CD4-positive, alpha-beta T cell treated with Interleukin-2 at 100 ng/mL for 4 hours (primary cell): ENCODE data around the gene NRP1.
"Not testable (repeated sequence)": the region's sequence is repeated elsewhere in the genome, so short reads cannot be mapped to it uniquely, and the experiment has no call there.

ENCODE experiments used
- DNase-seq: peaks from one replicate; pipeline ENCODE4 v3.0.0-alpha.2; 2020; ENCODE audit warnings: low spot score

NRP1 gene

DNA sequence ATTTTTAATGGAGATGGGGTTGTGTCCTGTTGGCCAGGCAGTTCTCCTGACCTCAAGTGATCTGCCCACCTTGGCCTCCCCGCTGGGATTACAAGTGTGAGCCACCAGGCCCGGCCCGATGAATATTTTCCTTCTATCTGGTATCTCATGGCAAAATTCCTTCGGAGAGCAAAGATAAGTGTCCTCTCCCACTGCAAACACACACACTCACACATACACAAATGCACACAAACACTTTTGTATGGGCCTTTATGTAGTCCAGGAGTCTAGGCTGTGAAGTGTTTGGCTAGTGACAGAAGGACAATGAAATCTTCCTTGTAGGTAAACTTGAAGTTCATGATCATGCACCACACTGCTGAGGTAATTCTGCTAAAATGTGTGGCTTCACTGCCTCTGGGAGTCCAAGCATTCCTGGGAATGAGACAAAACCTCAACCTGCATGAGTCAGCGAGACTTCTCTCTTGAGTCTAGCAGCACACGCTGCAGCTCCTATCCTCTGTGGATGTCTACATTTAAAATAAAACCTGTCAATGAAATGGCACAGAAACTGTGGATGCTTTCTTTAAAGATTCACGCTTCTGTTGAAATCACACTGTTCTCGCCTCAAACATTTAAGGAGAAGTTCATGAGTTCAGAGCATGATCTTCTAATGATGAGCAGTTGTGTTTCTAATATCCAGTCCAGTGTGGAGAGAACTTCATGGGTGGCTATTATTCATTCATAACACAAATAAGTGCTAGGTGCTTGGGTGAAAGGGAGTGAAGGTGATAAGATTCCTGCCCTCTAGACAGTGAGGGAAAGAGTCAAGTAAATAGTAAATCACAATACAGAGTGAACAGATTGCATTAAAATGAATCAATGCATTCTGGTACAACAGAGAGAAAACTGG, 96.5 kb downstream of the NRP1 start:
- no peak for DNase-seq

DNA sequence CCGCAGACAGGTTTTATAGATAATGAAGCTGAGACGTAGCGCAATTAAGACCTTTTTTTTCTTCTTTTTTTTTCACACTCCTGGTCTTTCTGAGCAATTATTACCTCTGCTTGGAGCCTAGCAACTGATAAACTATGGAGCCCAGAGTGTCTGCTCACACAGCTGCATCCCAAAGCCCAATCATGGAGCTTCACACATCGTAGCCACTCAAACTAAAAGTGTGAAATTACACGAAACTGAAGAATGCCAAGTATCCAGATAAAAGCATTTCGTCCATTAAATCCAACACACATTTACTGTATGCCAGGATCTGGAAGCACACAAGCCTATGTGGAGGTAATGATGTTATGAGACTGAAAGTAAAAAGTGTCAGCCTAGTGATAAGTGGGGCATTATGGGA, 97.6 kb downstream of the NRP1 start:
- DNase-seq, result no peak

- no peak for DNase-seq
These were observed 98.5 kb downstream of the NRP1 start for GRCh38 chr10:33235951-33236350.

GRCh38 chr10:33235251-33235884, 99.1 kb downstream of the NRP1 start:
- no peak for DNase-seq

- DNase-seq, result no peak
These were observed 99.6 kb downstream of the NRP1 start for GRCh38 chr10:33234831-33235237.

DNA sequence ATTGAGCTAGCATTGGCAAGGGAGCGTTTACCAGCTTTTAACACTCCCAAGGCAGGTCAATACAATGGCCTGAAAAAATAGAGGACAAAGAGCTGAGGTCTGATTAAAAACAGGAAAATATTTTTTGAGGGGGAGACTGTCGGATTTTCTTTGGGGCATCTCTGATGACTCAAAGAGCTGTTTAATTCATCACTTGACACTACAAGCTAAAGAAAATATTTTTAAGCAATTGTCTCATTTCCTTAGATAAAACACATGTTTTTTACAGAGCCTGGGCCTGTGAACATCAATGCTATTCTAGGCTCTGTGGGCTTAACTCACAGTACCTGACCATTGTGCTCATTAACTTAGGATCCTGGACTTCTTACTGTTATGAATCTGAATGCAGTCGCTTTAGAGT, 100.8 kb downstream of the NRP1 start:
- DNase-seq, result no peak

GRCh38 chr10:33233221-33233620, 101.2 kb downstream of the NRP1 start:
- no peak for DNase-seq

- no peak for DNase-seq
These were observed 102.7 kb downstream of the NRP1 start for GRCh38 chr10:33231621-33232350.

- DNase-seq, result no peak
These were observed 104.6 kb downstream of the NRP1 start for GRCh38 chr10:33229949-33230267.

GRCh38 chr10:33229252-33229948, 105.1 kb downstream of the NRP1 start:
- no peak for DNase-seq

GRCh38 chr10:33228426-33228825, 106.0 kb downstream of the NRP1 start:
- DNase-seq, result no peak

- DNase-seq, result no peak
These were observed 107.0 kb downstream of the NRP1 start for GRCh38 chr10:33227489-33227888.

DNA sequence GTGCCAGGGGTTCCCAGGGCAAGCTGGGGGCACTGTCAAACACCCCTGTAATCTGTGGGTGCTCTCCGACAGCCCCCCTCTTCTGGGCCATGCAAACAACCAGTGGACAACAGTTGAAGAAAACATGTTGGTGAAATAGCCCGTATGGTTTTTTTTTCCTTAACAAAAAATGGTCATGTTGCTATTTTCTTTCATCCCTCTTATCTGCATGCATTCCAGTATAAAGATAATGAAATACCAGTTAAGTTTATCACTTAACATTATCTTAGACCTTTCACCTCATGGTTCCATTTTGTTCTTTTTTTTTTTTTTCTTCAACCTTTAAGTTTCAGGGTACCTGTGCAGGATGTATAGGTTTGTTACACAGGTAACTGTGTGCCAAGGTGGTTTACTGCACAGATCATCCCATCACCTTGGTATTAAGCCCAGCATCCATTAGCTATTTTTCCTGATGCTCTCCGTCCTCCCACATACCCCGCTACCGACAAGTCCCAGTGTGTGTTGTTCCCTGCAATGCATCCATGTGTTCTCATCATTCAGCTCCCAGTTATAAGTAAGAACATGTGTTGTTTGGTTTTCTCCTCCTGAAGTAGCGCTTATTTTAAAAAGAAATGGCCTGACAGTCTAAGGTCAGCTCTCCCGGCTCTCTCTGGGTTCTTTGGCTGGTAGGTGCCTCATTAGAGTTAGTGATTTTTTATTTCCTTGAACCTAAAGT, 110.1 kb downstream of the NRP1 start:
- DNase-seq, result no peak

GRCh38 chr10:33223326-33224000, 111.0 kb downstream of the NRP1 start:
- no peak for DNase-seq

DNA sequence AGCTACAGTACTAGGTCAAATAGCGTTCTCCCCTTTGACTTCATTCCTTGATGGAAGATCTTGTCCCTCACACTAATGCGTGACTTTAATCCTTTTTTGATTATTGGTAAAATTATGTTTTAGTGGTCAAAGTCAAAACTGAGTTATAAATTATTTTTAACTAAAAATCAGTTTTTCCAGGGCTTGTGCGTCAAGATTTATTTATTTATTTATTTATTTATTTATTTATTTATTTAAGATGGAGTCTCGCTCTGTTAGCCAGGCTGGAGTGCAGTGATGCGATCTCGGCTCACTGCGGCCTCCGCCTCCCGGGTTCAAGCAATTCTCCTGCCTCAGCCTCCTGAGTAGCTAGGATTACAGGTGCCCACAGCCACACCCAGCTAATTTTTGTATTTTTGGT, 112.2 kb downstream of the NRP1 start:
- not testable (repeated sequence) for DNase-seq

DNA sequence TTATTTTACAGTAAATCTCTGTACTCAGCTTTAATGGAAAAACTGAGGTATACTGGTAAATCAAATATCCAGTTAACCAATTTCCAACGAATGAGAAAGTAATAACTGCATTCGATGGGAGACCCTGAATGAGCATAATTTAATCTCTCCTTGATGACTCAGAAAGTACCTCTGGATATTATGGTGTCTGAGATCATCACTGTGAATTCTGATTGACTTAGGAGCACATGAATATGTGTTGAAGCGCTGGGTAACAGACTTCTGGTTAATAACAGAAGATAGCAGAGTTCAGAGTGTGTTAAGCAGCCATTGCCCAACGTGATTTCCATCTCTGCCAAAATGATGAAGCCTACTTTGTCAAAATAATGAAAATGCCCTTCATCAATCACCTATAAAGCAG, 116.6 kb downstream of the NRP1 start:
- DNase-seq, result no peak

DNA sequence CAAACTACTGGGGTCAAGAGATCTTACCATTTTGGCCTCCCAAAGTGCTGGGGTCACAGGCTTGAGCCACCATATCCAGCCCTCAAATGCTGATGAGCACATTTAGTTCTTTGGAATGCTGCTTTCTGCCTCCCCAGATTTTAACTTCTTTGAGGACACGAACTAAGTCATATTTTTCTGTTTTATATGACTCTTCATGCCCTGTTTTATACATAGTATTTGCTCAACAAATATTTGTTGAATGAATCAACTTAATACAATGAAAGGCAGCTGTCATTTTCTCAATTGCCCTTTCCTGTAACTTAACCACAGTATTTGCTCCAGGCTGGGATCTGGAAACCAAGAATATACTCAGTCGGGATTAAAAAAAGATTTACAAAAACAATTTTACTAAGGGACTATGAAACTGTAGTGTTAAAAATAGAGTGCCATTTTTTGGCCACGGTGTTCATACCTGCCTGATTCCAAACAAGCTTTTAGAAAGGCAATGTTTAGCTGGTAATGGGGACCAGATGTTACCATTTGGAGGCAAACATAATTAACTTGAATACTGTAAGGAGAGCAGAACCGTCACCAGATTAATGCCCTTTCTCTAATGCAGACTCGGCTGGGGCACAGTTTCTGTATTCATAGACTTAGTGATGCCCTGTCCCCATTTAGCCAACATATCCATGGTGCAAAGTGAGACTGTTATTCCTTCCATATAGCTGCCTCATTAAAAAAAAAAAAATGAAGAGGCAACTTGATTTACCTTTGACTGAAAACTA, 117.6 kb downstream of the NRP1 start:
- no peak for DNase-seq

- no peak for DNase-seq
These were observed 118.8 kb downstream of the NRP1 start for GRCh38 chr10:33215635-33216034.

DNA sequence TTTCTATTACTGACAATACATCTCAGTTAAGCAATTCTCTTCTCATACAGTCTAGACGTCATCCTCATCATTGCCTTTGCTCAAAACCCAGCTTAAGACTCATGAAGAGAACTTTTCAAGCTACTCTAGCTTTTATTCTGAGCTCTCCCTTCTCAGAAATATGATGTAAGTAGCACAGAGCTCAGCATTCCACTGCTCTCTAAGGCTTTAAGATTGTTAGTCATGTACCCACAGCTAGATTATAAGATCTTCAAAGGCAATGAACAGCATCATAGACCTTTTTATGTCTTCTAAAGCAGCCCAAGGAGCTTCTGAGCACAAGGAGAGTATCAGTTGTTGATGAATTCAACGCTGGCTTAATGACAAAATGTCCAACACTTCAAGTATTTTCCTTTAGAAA, 119.3 kb downstream of the NRP1 start:
- DNase-seq, result no peak

DNA sequence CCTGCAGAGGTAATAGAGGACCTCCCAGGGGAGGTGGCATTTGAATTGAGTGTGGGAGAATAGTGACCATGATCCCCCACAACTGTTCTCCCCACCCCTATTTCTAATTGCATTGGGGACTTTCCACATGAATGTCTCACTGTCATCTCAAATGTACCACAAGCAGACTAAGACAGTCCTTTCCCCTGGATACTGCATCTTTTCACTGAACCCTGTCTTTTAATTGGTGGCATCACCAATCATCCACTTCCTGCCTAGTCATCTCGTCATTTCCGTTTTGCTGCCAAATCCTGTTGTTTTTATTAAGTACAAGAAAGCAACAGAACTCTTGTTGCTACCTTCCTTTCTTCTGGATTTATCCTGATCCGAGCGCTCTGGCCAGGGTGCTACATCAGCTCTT, 120.3 kb downstream of the NRP1 start:
- peak; percentile 25 for DNase-seq
